ENCODE data around the gene NDUFB6. TPM values are rescaled to one million over a fixed set of nuclear protein-coding genes. Genes with fewer than 3 reads are reported as not detected.
A peak's percentile ranks its signal among the peaks of the same experiment; 100 is the strongest.
"Not testable (repeated sequence)": the region's sequence is repeated elsewhere in the genome, so short reads cannot be mapped to it uniquely, and the experiment has no call there.

Gene NDUFB6
- 10 to 100 TPM; 53.3 to 77.0 TPM for total RNA-seq

GRCh38 chr9:32572900-32573523, at the start of gene NDUFB6:
Gene NDUFB6, minus strand, starts transcription at chr9:32573159. Its CDS starts 99 bp downstream, at chr9:32573060.
- H3K9me3 ChIP-seq = no peaks in the 10 kb centered on the region
- H3K4me3 ChIP-seq = peak within 1 kb of the TSS; percentile 76
- no peaks in the 10 kb centered on the region for H3K36me3 ChIP-seq
- peak within 1 kb of the TSS; percentile 76 to 98 for H3K9ac ChIP-seq (ENCODE audit: low read depth in 2 of 2, low read length in 2 of 2)
- intact Hi-C loops (cut with DNase I) = loop anchor here (2.0 to 10.0 kb wide), 3 partner anchors 48 to 190 kb away; partner anchors contain the start of gene RIGI
- H3K27ac ChIP-seq = peak within 1 kb of the TSS; percentile 97
- no peak for TF ChIP-seq CTCF (IDR thresholded peaks at IDR 0.05)
- peaks cover 9% of the 10 kb centered on the region for H3K4me1 ChIP-seq
- H3K27me3 ChIP-seq = no peaks in the 10 kb centered on the region
- peak; percentile 97 for DNase-seq

- H3K27ac ChIP-seq = no peak overlapping the region
- no peak for TF ChIP-seq CTCF (IDR thresholded peaks at IDR 0.05)
- no peak overlapping the region for H3K4me3 ChIP-seq
- no peak for DNase-seq
- H3K4me1 ChIP-seq = no peaks in the 10 kb centered on the region
- H3K9me3 ChIP-seq = no peaks in the 10 kb centered on the region
- H3K27me3 ChIP-seq = no peaks in the 10 kb centered on the region
- H3K9ac ChIP-seq (ENCODE audit: low read depth in 2 of 2, low read length in 2 of 2) = no peak overlapping the region
- intact Hi-C loops (cut with DNase I) = no loop called here
- no peaks in the 10 kb centered on the region for H3K36me3 ChIP-seq
Observed at GRCh38 chr9:32618261-32618660, 45.3 kb upstream of the NDUFB6 start.

GRCh38 chr9:32606811-32607210, 33.9 kb upstream of the NDUFB6 start:
- intact Hi-C loops (cut with DNase I) = no loop called here

GRCh38 chr9:32603914-32604852, 31.2 kb upstream of the NDUFB6 start:
- Histone ChIP-seq H3K27ac (no peak overlapping the region), H3K27me3 (no peaks in the 10 kb centered on the region), H3K36me3 (no peaks in the 10 kb centered on the region), H3K9ac (ENCODE audit: low read depth in 2 of 2, low read length in 2 of 2) (no peak overlapping the region), H3K4me1 (no peaks in the 10 kb centered on the region), H3K9me3 (no peaks in the 10 kb centered on the region), H3K4me3 (no peak overlapping the region)
- intact Hi-C loops (cut with DNase I) = no loop called here
- TF ChIP-seq CTCF (IDR thresholded peaks at IDR 0.05) = no peak
- DNase-seq = no peak

More at GRCh38 chr9:32606811-32607210, 33.9 kb upstream of the NDUFB6 start:
- TF ChIP-seq CTCF (IDR thresholded peaks at IDR 0.05) = no peak
- H3K4me1 ChIP-seq = no peaks in the 10 kb centered on the region
- H3K27me3 ChIP-seq = no peaks in the 10 kb centered on the region
- H3K9ac ChIP-seq (ENCODE audit: low read depth in 2 of 2, low read length in 2 of 2) = no peak overlapping the region
- no peak overlapping the region for H3K4me3 ChIP-seq
- no peaks in the 10 kb centered on the region for H3K9me3 ChIP-seq
- DNase-seq = no peak
- no peaks in the 10 kb centered on the region for H3K36me3 ChIP-seq
- no peak overlapping the region for H3K27ac ChIP-seq

- H3K4me1 ChIP-seq; H3K27ac ChIP-seq; H3K9ac ChIP-seq (ENCODE audit: low read depth in 2 of 2, low read length in 2 of 2); intact Hi-C loops (cut with DNase I); H3K9me3 ChIP-seq; DNase-seq; H3K36me3 ChIP-seq; H3K4me3 ChIP-seq; H3K27me3 ChIP-seq: not testable (repeated sequence)
Observed at GRCh38 chr9:32599021-32599420, 26.1 kb upstream of the NDUFB6 start.

All from colonic mucosa (tissue), 4 donors.